WTC11 (cell line): Measurements from ENCODE around the gene ZNF493. TPM values are rescaled to one million over a fixed set of nuclear protein-coding genes. Genes with fewer than 3 reads are reported as not detected.

Source experiments
- ATAC-seq: fragments of 200-7000 bp; cut with Tn5 transposase; 2 replicates; pipeline ENCODE4 v1.10.0; 2021; ENCODE audit warnings: mild to moderate bottlenecking, moderate library complexity
- CTCF ChIA-PET: fragments of 300-600 bp; sonication (Branson Sonifier 250); formaldehyde crosslinking; loops from one replicate; lab custom pipeline; 2021; ENCODE audit warnings: antibody characterized with exemption; lab: Charles Lee
- POLR2A ChIA-PET: fragments of 350-600 bp; sonication (Branson Sonifier 250); formaldehyde crosslinking; loops from one replicate; lab custom pipeline; 2021; ENCODE audit warnings: antibody characterized with exemption; lab: Charles Lee
- DNase-seq: peaks from one replicate; pipeline ENCODE4 v3.0.0; 2021; ENCODE audit warnings: low spot score
- H3K27ac Mint-ChIP-seq: 2 replicates; pipeline ENCODE4 v1.8.0; 2021; ENCODE audit warnings: mixed read lengths
- H3K27me3 Mint-ChIP-seq: 2 replicates; pipeline ENCODE4 v1.8.0; 2021; ENCODE audit warnings: low read depth, mild to moderate bottlenecking, moderate library complexity, mixed read lengths
- H3K36me3 Mint-ChIP-seq: 2 replicates; pipeline ENCODE4 v1.8.0; 2021; ENCODE audit warnings: mixed read lengths
- H3K4me1 Mint-ChIP-seq: 2 replicates; pipeline ENCODE4 v1.8.0; 2022; ENCODE audit warnings: mixed read lengths
- H3K4me3 Mint-ChIP-seq: 2 replicates; pipeline ENCODE4 v1.8.0; 2021; ENCODE audit warnings: mild to moderate bottlenecking, moderate library complexity, mixed read lengths
- H3K9me3 Mint-ChIP-seq: 2 replicates; pipeline ENCODE4 v1.8.0; 2021; ENCODE audit warnings: mixed read lengths
- CREB1 ChIP-seq: sonication (generic); formaldehyde crosslinking; IDR thresholded peaks from 2 replicates; pipeline ENCODE4 v1.8.0; 2023; ENCODE audit warnings: mild to moderate bottlenecking, missing genetic modification reagents
- EMX1 ChIP-seq: fragments of 250-450 bp; sonication (Bioruptor Pico); IDR thresholded peaks from 2 replicates; pipeline ENCODE4 v1.8.0; 2021; ENCODE audit warnings: mild to moderate bottlenecking
- ESRRA ChIP-seq: sonication (generic); formaldehyde crosslinking; IDR thresholded peaks from 2 replicates; pipeline ENCODE4 v1.8.1; 2022; ENCODE audit warnings: mild to moderate bottlenecking, missing genetic modification reagents, borderline replicate concordance
- ETV6 ChIP-seq: sonication (generic); formaldehyde crosslinking; IDR thresholded peaks from 2 replicates; pipeline ENCODE4 v1.8.1; 2022; ENCODE audit warnings: mild to moderate bottlenecking, missing genetic modification reagents
- JAZF1 ChIP-seq: fragments of 250-450 bp; sonication (Bioruptor Pico); IDR thresholded peaks from 2 replicates; pipeline ENCODE4 v1.9.0; 2021; ENCODE audit warnings: moderate library complexity, mild to moderate bottlenecking, inconsistent platforms
- JUN ChIP-seq: sonication (generic); formaldehyde crosslinking; IDR thresholded peaks from 2 replicates; pipeline ENCODE4 v1.8.0; 2023; ENCODE audit warnings: mild to moderate bottlenecking, missing genetic modification reagents
- KAT7 ChIP-seq: sonication (generic); formaldehyde crosslinking; IDR thresholded peaks from 2 replicates; pipeline ENCODE4 v1.8.1; 2023; ENCODE audit warnings: missing genetic modification reagents, mild to moderate bottlenecking, borderline replicate concordance
- NR2C2 ChIP-seq: sonication (generic); formaldehyde crosslinking; IDR thresholded peaks from 2 replicates; pipeline ENCODE4 v1.8.0; 2022; ENCODE audit warnings: mild to moderate bottlenecking, missing genetic modification reagents
- OVOL2 ChIP-seq: fragments of 250-450 bp; sonication (Bioruptor Pico); IDR thresholded peaks from 2 replicates; pipeline ENCODE4 v1.9.0; 2021; ENCODE audit warnings: mild to moderate bottlenecking, borderline replicate concordance
- RELA ChIP-seq: sonication (generic); formaldehyde crosslinking; IDR thresholded peaks from 2 replicates; pipeline ENCODE4 v1.8.1; 2022; ENCODE audit warnings: missing genetic modification reagents, mild to moderate bottlenecking, borderline replicate concordance
- TEAD1 ChIP-seq: sonication (generic); formaldehyde crosslinking; IDR thresholded peaks from 2 replicates; pipeline ENCODE4 v1.8.0; 2022; ENCODE audit warnings: mild to moderate bottlenecking, missing genetic modification reagents
- ZBTB21 ChIP-seq: sonication (generic); formaldehyde crosslinking; IDR thresholded peaks from 2 replicates; pipeline ENCODE4 v1.8.1; 2023; ENCODE audit warnings: mild to moderate bottlenecking, missing genetic modification reagents, borderline replicate concordance
- ZNF121 ChIP-seq: sonication (generic); formaldehyde crosslinking; IDR thresholded peaks from 2 replicates; pipeline ENCODE4 v1.8.0; 2023; ENCODE audit warnings: missing genetic modification reagents
- ZNF138 ChIP-seq: sonication (generic); formaldehyde crosslinking; conservative IDR thresholded peaks from 2 replicates; pipeline ENCODE4 v1.8.1; 2022; ENCODE audit warnings: mild to moderate bottlenecking, moderate library complexity, missing genetic modification reagents
- ZNF219 ChIP-seq: sonication (generic); formaldehyde crosslinking; IDR thresholded peaks from 2 replicates; pipeline ENCODE4 v1.8.0; 2023; ENCODE audit warnings: missing genetic modification reagents, mild to moderate bottlenecking, borderline replicate concordance
- total RNA-seq: library from RNA; stranded (reverse); gene quantifications from 3 replicates; pipeline ENCODE4 v1.2.3, GENCODE V29; 2021
- TF ChIP-seq, protein P1 (sequence below): fragments of 250-450 bp; sonication (Bioruptor Pico); IDR thresholded peaks from 2 replicates; pipeline ENCODE4 v1.9.0; 2021; ENCODE audit warnings: mild to moderate bottlenecking
- TF ChIP-seq, protein P2 (sequence below): sonication (generic); formaldehyde crosslinking; IDR thresholded peaks from 2 replicates; pipeline ENCODE4 v1.8.0; 2022; ENCODE audit warnings: mild to moderate bottlenecking, missing genetic modification reagents
- TF ChIP-seq, protein P3 (sequence below): fragments of 250-450 bp; sonication (Bioruptor Pico); conservative IDR thresholded peaks from 2 replicates; pipeline ENCODE4 v1.9.0; 2021; ENCODE audit warnings: mild to moderate bottlenecking
- TF ChIP-seq, protein P4 (sequence below): sonication (generic); formaldehyde crosslinking; conservative IDR thresholded peaks from 2 replicates; pipeline ENCODE4 v1.8.1; 2022; ENCODE audit warnings: mild to moderate bottlenecking, missing genetic modification reagents
- TF ChIP-seq, protein P5 (sequence below): fragments of 250-450 bp; sonication (Bioruptor Pico); IDR thresholded peaks from 2 replicates; pipeline ENCODE4 v1.9.0; 2021; ENCODE audit warnings: moderate library complexity, mild to moderate bottlenecking, inconsistent platforms, borderline replicate concordance
- TF ChIP-seq, protein P6 (sequence below): sonication (generic); formaldehyde crosslinking; IDR thresholded peaks from 2 replicates; pipeline ENCODE4 v1.8.1; 2022; ENCODE audit warnings: mild to moderate bottlenecking, missing genetic modification reagents, moderate library complexity, borderline replicate concordance
- TF ChIP-seq, protein P7 (sequence below): sonication (generic); formaldehyde crosslinking; IDR thresholded peaks from 2 replicates; pipeline ENCODE4 v1.8.0; 2022; ENCODE audit warnings: mild to moderate bottlenecking, missing genetic modification reagents

The ZNF493 gene
- total RNA-seq, 1 experiment from 2014 or later: 22.2 TPM

DNA sequence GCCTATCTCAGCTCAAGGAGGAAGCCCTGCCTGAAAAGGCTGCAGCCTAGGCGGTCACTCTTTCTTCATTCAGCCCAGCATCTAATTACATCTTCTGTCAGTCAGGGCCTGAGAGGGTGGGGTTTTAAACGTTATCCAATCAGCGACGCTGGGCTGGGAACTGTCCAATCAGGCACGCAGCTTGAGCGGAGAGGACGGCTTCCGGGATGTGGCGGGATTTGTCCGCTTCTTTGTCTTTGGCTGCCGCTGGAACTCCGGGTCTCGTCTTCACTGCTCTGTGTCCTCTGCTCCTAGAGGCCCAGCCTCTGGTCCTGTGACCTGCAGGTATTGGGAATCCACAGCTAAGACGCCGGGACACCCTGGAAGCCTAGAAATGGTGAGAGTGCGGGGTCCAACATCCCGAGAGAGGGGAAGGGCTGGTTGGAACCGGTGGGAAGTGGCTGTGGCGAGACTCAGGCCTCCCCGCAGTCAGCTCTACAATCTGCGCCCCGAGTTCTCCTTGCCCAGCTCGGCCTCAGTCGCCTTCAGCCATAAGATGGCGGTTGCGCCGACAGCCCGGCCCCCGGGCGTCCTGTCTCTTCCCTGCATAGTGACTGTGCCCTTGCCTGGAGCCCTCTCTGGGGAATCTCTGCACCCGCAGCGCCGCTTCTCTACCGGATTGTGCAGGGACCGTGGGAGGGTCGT lies 38.0 kb upstream of the ZNF493 start, which contains the start of gene ZNF738 (continued):
- TF ChIP-seq ZBTB21 (CRISPR knock-in tag) (no peak), CREB1 (no peak), ZNF121 (CRISPR knock-in tag) (no peak), JAZF1 (CRISPR knock-in tag) (no peak), KAT7 (CRISPR knock-in tag) (0 out of 2 replicates have a peak, but pooled peaks have one; percentile 29), TEAD1 (peak; percentile 57; the same call in 1 of the 2 replicates), JUN (no peak), NR2C2 (CRISPR knock-in tag) (no peak), ZNF219 (CRISPR knock-in tag) (0 out of 2 replicates have a peak, but pooled peaks have one; percentile 33), OVOL2 (CRISPR knock-in tag) (no peak), ESRRA (CRISPR knock-in tag) (no peak)
- TF ChIP-seq, protein P1, sequence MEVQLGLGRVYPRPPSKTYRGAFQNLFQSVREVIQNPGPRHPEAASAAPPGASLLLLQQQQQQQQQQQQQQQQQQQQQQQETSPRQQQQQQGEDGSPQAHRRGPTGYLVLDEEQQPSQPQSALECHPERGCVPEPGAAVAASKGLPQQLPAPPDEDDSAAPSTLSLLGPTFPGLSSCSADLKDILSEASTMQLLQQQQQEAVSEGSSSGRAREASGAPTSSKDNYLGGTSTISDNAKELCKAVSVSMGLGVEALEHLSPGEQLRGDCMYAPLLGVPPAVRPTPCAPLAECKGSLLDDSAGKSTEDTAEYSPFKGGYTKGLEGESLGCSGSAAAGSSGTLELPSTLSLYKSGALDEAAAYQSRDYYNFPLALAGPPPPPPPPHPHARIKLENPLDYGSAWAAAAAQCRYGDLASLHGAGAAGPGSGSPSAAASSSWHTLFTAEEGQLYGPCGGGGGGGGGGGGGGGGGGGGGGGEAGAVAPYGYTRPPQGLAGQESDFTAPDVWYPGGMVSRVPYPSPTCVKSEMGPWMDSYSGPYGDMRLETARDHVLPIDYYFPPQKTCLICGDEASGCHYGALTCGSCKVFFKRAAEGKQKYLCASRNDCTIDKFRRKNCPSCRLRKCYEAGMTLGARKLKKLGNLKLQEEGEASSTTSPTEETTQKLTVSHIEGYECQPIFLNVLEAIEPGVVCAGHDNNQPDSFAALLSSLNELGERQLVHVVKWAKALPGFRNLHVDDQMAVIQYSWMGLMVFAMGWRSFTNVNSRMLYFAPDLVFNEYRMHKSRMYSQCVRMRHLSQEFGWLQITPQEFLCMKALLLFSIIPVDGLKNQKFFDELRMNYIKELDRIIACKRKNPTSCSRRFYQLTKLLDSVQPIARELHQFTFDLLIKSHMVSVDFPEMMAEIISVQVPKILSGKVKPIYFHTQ (CRISPR knock-in tag): peak; percentile 39; the same call in 1 of the 2 replicates
- TF ChIP-seq, protein P2, sequence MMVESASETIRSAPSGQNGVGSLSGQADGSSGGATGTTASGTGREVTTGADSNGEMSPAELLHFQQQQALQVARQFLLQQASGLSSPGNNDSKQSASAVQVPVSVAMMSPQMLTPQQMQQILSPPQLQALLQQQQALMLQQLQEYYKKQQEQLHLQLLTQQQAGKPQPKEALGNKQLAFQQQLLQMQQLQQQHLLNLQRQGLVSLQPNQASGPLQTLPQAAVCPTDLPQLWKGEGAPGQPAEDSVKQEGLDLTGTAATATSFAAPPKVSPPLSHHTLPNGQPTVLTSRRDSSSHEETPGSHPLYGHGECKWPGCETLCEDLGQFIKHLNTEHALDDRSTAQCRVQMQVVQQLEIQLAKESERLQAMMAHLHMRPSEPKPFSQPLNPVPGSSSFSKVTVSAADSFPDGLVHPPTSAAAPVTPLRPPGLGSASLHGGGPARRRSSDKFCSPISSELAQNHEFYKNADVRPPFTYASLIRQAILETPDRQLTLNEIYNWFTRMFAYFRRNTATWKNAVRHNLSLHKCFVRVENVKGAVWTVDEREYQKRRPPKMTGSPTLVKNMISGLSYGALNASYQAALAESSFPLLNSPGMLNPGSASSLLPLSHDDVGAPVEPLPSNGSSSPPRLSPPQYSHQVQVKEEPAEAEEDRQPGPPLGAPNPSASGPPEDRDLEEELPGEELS (CRISPR knock-in tag): peak; percentile 65; the same call in 1 of the 2 replicates
- TF ChIP-seq, protein P3, sequence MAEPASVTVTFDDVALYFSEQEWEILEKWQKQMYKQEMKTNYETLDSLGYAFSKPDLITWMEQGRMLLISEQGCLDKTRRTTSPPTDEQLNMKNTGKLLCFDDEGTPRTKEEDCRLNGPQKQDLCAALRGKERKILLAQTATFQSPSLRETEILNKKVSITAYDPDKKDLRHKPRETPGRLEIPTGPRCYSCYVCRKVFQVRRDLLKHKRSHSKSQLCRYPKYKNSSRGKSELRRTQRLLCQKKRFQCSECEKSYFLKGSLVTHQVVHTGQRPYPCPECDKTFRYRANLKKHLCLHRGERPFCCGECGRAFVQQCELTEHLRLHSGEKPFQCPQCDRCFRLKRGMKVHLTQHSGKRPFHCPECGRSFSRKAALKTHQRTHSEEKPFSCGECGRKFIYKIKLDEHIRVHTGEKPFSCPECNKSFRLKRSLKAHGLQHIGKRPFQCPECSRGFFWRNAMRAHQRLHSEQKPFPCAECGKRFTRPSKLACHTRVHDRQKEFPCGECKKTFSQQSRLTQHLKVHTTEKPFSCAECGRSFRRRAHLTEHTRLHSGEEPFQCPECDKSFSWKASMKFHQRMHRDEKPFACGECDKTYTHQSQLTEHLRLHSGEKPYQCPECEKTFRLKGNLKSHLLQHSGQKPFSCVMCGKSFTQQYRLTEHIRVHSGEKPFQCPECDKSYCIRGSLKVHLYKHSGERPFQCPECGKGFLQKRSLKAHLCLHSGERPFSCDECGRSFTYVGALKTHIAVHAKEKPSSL: no peak
- TF ChIP-seq, protein P4, sequence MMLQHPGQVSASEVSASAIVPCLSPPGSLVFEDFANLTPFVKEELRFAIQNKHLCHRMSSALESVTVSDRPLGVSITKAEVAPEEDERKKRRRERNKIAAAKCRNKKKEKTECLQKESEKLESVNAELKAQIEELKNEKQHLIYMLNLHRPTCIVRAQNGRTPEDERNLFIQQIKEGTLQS (CRISPR knock-in tag): no peak
- TF ChIP-seq, protein P5, sequence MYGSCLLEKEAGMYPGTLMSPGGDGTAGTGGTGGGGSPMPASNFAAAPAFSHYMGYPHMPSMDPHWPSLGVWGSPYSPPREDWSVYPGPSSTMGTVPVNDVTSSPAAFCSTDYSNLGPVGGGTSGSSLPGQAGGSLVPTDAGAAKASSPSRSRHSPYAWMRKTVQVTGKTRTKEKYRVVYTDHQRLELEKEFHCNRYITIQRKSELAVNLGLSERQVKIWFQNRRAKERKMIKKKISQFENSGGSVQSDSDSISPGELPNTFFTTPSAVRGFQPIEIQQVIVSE (CRISPR knock-in tag): no peak

DNA sequence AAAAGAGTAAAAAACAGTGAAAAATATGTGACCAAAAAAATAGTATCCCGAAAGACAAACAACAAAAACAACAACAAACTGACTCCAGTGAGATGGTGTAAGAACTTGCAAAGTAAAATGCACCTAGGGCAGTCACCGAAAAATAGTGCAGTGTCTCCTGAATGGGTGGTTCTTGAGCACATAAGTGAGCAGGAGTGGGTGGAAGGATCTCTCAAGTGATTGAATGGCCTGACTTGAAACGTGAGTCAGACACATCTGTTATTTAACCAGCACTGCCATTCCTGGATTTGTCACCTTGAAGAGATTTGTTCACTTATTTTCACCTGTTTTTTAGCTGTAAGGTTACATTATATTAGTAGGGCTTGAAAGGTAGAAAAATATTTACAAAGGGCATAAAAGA lies 34.6 kb upstream of the ZNF493 start:
- no peak overlapping the region for H3K27ac Mint-ChIP-seq
- H3K4me1 Mint-ChIP-seq: peaks cover 16% of the 10 kb centered on the region
- no peak overlapping the region; the same call in 1 of the 2 replicates for H3K4me3 Mint-ChIP-seq
- ATAC-seq (no peak), DNase-seq (no peak)
- ChIA-PET POLR2A (no interaction called here), CTCF (no interaction called here)
- peaks cover 61% of the 10 kb centered on the region for H3K36me3 Mint-ChIP-seq
- H3K9me3 Mint-ChIP-seq: no peaks in the 10 kb centered on the region
- no peaks in the 10 kb centered on the region for H3K27me3 Mint-ChIP-seq
- TF ChIP-seq JAZF1 (CRISPR knock-in tag) (no peak), ETV6 (CRISPR knock-in tag) (no peak), EMX1 (no peak), OVOL2 (CRISPR knock-in tag) (no peak), ZNF138 (CRISPR knock-in tag) (no peak), RELA (no peak)
- TF ChIP-seq, protein P6, sequence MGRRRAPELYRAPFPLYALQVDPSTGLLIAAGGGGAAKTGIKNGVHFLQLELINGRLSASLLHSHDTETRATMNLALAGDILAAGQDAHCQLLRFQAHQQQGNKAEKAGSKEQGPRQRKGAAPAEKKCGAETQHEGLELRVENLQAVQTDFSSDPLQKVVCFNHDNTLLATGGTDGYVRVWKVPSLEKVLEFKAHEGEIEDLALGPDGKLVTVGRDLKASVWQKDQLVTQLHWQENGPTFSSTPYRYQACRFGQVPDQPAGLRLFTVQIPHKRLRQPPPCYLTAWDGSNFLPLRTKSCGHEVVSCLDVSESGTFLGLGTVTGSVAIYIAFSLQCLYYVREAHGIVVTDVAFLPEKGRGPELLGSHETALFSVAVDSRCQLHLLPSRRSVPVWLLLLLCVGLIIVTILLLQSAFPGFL: no peak
- TF ChIP-seq, protein P7, sequence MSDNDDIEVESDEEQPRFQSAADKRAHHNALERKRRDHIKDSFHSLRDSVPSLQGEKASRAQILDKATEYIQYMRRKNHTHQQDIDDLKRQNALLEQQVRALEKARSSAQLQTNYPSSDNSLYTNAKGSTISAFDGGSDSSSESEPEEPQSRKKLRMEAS (CRISPR knock-in tag): no peak
- TF ChIP-seq, protein P3: no peak
